Loucy (cell line): ENCODE measurements around the gene RBP4.

Experiments used
- EZH2phosphoT487 ChIP-seq: fragments of 200-600 bp; IDR thresholded peaks from 2 replicates; pipeline ENCODE4 v1.6.1; 2018; ENCODE audit warnings: antibody characterized with exemption, mild to moderate bottlenecking, moderate library complexity, borderline replicate concordance
- TF ChIP-seq, protein P1 (sequence below): fragments of 200-600 bp; sonication (generic); conservative IDR thresholded peaks from 2 replicates; pipeline ENCODE4 v1.5.1; 2014; ENCODE audit warnings: mild to moderate bottlenecking, antibody characterized with exemption, low read length

- TF ChIP-seq, protein P1, sequence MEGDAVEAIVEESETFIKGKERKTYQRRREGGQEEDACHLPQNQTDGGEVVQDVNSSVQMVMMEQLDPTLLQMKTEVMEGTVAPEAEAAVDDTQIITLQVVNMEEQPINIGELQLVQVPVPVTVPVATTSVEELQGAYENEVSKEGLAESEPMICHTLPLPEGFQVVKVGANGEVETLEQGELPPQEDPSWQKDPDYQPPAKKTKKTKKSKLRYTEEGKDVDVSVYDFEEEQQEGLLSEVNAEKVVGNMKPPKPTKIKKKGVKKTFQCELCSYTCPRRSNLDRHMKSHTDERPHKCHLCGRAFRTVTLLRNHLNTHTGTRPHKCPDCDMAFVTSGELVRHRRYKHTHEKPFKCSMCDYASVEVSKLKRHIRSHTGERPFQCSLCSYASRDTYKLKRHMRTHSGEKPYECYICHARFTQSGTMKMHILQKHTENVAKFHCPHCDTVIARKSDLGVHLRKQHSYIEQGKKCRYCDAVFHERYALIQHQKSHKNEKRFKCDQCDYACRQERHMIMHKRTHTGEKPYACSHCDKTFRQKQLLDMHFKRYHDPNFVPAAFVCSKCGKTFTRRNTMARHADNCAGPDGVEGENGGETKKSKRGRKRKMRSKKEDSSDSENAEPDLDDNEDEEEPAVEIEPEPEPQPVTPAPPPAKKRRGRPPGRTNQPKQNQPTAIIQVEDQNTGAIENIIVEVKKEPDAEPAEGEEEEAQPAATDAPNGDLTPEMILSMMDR: no peak
- TF ChIP-seq EZH2phosphoT487: no peak
Observed at GRCh38 chr10:93622942-93623341, 21.9 kb upstream of the RBP4 start.
